AG20443 (cell line): Measurements from ENCODE around the gene ABCA13.
A peak's percentile ranks its signal among the peaks of the same experiment; 100 is the strongest.
"Not testable (repeated sequence)": the region's sequence is repeated elsewhere in the genome, so short reads cannot be mapped to it uniquely, and the experiment has no call there.

Experiments used
- DNase-seq: peaks from one replicate; pipeline ENCODE4 v3.0.0; 2012; ENCODE audit warnings: low spot score, mixed read lengths

Gene ABCA13

GRCh38 chr7:48171202-48171601 is at the start of gene ABCA13:
TSS of gene ABCA13 (plus strand) at chr7:48171458. CDS start at chr7:48171484, 26 bp downstream.
- DNase-seq = peak; percentile 61

GRCh38 chr7:48126037-48126436 is 45.2 kb upstream of the ABCA13 start:
- DNase-seq = no peak

GRCh38 chr7:48130658-48131108 is 40.6 kb upstream of the ABCA13 start:
- peak; percentile 55 for DNase-seq

GRCh38 chr7:48132792-48133191 is 38.5 kb upstream of the ABCA13 start:
- no peak for DNase-seq

- peak; percentile 36 for DNase-seq
These were observed 31.8 kb upstream of the ABCA13 start for GRCh38 chr7:48139459-48139858.

- DNase-seq = no peak
These were observed 31.1 kb upstream of the ABCA13 start for GRCh38 chr7:48140001-48140681.

- no peak for DNase-seq
These were observed 29.7 kb upstream of the ABCA13 start for GRCh38 chr7:48141521-48141920.

- DNase-seq = no peak
These were observed 26.9 kb upstream of the ABCA13 start for GRCh38 chr7:48144291-48144768.

- no peak for DNase-seq
These were observed 24.1 kb upstream of the ABCA13 start for GRCh38 chr7:48147078-48147591.

GRCh38 chr7:48147690-48148089 is 23.6 kb upstream of the ABCA13 start:
- not testable (repeated sequence) for DNase-seq

GRCh38 chr7:48148311-48148710 is 22.9 kb upstream of the ABCA13 start:
- no peak for DNase-seq

- no peak for DNase-seq
These were observed 22.2 kb upstream of the ABCA13 start for GRCh38 chr7:48149058-48149457.

- DNase-seq = no peak
These were observed 21.2 kb upstream of the ABCA13 start for GRCh38 chr7:48150086-48150485.

GRCh38 chr7:48154792-48155413 is 16.4 kb upstream of the ABCA13 start:
- peak; percentile 72 for DNase-seq

GRCh38 chr7:48158404-48158803 is 12.9 kb upstream of the ABCA13 start:
- DNase-seq = peak; percentile 47

GRCh38 chr7:48161407-48162125 is 9.7 kb upstream of the ABCA13 start:
- DNase-seq = no peak

GRCh38 chr7:48165157-48165556 is 6.1 kb upstream of the ABCA13 start:
- DNase-seq = no peak

- DNase-seq = peak; percentile 20
These were observed 3.1 kb upstream of the ABCA13 start for GRCh38 chr7:48168159-48168558.

- no peak for DNase-seq
These were observed 752 bp upstream of the ABCA13 start for GRCh38 chr7:48170506-48170905.

GRCh38 chr7:48173313-48173712 is 2.1 kb downstream of the ABCA13 start:
- no peak for DNase-seq

- DNase-seq = peak; percentile 37
These were observed 2.6 kb downstream of the ABCA13 start for GRCh38 chr7:48173756-48174382.

GRCh38 chr7:48175019-48175418 is 3.8 kb downstream of the ABCA13 start:
- DNase-seq = no peak
